Medulla oblongata (tissue), 1 donor: Measurements from ENCODE around the gene ELOA.
"Not testable (repeated sequence)": the region's sequence is repeated elsewhere in the genome, so short reads cannot be mapped to it uniquely, and the experiment has no call there.

Experiments used
- DNase-seq: peaks from one replicate; pipeline ENCODE4 v3.0.0-alpha.2; 2015; ENCODE audit errors: extremely low spot score

Gene ELOA

DNA sequence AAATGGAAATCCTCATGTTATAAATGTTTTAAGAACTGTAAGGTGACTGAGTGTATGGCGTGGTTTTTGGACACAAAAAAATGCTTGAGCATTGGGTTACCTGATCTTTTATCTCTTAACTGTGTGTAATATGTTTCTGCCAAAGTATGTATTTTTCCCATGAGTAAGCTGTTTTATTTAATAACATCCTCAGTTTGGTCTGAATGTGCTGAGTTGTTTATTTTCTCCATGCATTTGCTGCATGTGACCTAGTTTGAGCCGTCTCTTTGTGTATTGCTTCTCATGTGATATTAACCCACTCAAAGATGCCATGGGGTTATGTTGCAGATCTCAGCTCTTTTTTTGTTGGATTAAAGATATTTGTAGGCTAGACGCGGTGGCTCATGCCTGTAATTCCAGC lies 41.6 kb downstream of the ELOA start:
- DNase-seq = no peak

GRCh38 chr1:23787701-23788100 lies 44.4 kb downstream of the ELOA start:
- DNase-seq = no peak

GRCh38 chr1:23788695-23789094 lies 45.4 kb downstream of the ELOA start:
- DNase-seq = no peak

- DNase-seq = peak; percentile 96
Observed at GRCh38 chr1:23790696-23791515, 47.6 kb downstream of the ELOA start, which contains the start of gene LYPLA2. Gene LYPLA2, plus strand, starts transcription at chr1:23791145. Its CDS starts 1,538 bp downstream, at chr1:23792683.

DNA sequence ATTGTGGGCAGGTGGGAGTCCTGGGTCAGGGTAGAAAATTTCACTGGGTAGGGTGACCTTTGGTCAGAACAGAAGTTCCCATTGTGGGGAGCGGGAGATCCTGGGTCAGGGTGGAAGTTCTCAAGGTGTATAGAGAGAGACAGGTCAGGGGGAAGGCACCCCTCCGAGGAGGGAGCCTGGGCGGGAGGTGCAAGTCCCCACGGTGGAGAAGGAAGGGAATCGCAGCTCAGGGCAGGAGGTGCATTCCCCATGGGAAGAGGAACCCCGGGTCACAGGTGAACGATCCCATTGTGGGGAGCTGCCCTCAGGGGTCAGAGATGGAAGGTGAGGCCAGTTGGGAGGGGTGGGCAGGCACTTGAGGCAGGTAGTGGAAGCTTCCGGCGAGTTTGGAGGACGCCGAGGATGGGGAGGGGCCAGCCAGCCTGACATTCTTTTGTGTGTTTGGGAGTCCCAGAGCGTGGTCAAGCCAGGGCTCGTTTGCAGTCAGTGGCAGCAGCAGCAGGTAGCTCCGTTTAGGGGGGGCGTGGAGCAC lies 48.3 kb downstream of the ELOA start:
- no peak for DNase-seq

DNA sequence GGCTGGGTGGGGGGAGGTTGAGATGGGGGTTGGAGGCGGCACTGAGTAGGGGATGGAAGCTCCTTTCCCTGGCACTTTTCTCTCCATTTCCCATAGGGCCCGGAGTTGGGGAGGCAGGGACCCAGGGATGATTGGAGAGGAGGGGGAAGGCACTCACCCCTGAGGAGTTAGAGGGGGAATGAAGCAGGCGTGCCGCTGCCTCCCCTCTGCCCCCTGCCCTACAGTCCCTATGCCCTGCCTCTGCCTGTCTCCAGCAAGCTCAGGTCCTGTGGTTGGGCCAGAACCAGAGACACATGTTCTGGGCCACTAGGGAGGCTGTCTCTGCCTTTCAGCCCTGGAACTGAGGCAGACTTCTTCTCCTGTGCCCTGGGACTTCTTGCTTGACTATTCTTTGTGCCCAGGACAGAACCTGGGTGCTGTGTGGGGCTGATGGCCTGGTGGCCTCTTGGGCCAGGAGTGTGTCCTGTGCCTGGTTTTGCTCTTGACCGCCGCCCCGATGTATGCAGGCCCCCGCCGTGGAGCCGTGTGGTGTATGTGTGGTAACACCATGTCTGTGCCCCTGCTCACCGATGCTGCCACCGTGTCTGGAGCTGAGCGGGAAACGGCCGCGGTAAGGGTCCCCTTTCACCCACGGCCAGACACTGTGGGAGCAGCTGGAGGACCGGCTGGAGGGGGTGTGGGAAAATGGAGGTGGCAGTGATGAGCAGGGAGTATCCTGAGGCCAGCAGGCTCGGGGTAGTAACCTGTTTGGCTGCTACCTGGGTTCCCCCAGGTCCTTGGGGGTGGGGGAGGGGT lies 49.1 kb downstream of the ELOA start:
- DNase-seq = no peak

GRCh38 chr1:23793018-23793781 lies 49.9 kb downstream of the ELOA start:
- no peak for DNase-seq

GRCh38 chr1:23793861-23794731 lies 50.8 kb downstream of the ELOA start:
- no peak for DNase-seq

- DNase-seq = not testable (repeated sequence)
Observed at GRCh38 chr1:23794732-23795182, 51.5 kb downstream of the ELOA start.

GRCh38 chr1:23795676-23796465 lies 52.6 kb downstream of the ELOA start:
- no peak for DNase-seq

GRCh38 chr1:23796466-23797271 lies 53.4 kb downstream of the ELOA start:
- DNase-seq = no peak

GRCh38 chr1:23797478-23798448 lies 54.5 kb downstream of the ELOA start:
- DNase-seq = no peak

- no peak for DNase-seq
Observed at GRCh38 chr1:23798662-23799142, 55.4 kb downstream of the ELOA start.

- no peak for DNase-seq
Observed at GRCh38 chr1:23799255-23799569, 55.9 kb downstream of the ELOA start.

GRCh38 chr1:23799570-23800399 lies 56.5 kb downstream of the ELOA start:
- no peak for DNase-seq

DNA sequence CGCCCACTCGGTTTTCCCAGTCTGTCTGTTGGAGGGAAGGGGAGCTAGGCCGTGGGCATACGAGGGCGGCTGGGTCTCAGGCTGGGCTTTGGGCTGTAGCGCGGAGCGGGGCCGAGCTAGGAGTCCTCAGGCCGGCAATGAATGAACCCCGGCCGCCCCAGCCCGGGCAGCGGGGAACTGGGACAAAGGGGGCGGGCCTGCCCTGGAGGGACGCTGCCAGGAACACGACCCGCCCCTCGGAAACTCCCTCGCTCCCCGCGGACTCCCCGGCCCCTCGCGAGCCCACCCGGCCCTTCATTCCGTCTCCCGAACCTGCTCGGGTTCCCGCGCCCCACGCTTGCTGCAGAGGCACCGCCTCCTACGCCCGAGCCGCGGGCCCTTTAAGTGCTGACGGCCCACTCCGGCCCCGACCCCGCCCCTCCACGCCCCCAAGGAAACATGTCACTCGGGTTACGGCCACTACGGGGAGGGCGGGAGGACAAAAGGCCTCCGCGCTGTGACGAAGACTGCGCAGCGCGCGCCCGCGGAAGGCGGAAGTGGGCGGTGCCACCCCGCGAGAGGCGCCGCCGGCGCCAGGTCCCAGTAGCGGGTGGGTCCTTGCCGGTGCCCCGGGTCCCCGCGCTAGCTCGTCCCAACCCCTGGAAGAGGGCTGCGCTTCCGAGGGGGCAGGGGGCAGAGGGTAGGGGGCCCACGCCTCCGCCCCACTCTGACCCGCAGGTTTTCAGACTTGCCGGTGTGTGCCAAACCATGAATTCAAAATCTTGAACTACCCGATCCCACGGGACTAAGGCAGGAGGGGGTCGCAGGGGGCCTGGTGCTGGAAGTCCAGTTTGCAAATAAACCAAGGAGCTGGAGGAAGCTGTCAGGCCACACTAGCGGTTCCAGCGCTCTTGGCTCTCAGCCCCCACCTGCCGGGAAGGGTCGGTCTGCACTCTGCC lies 57.4 kb downstream of the ELOA start, which contains the start of gene GALE:
Gene GALE, minus strand, starts transcription at position 355 of the 938 bp plus-strand sequence. CDS start 1,747 bp downstream, outside the sequence.
- DNase-seq = peak; percentile 95
